ENCODE measurements around the gene ARPC5L.

Gene ARPC5L

GRCh38 chr9:124855944-124856765 lies 5.8 kb upstream of the ARPC5L start:
- Histone ChIP-seq H3K36me3 (ENCODE audit: control insufficient read depth in 4 of 4, insufficient read depth in 4 of 4, low read length in 3 of 4) (peaks cover 15 to 49% (median 40%) of the 10 kb centered on the region in 4 experiments), H3K4me1 (ENCODE audit: control extremely low read depth in 1 of 4, control insufficient read depth in 4 of 4, insufficient read depth in 4 of 4, low read length in 3 of 4) (peaks cover 11 to 38% (median 32%) of the 10 kb centered on the region in 4 experiments), H3K9me3 (ENCODE audit: control extremely low read depth in 1 of 5, control insufficient read depth in 4 of 5, insufficient read depth in 2 of 5, low read depth in 1 of 5, low read length in 4 of 5) (no peaks in the 10 kb centered on the region), H3K27ac (ENCODE audit: insufficient read depth in 1 of 2, low read depth in 1 of 2, low read length in 2 of 2, poor library complexity in 1 of 2, severe bottlenecking in 2 of 2) (peak overlapping the region in 1 of 2 experiments; percentile 14), H3K27me3 (replicated peaks in 2 of 5; ENCODE audit: control insufficient read depth in 4 of 5, insufficient read depth in 5 of 5, low read length in 4 of 5) (no peaks in the 10 kb centered on the region), H3K4me3 (ENCODE audit: control insufficient read depth in 1 of 7, extremely low read depth in 1 of 7, insufficient read depth in 4 of 7, low read depth in 2 of 7, low read length in 6 of 7) (no peak overlapping the region)
- POLR2A ChIA-PET, result no interaction called here
- CTCF ChIA-PET, result interaction anchor here (0.5 to 21.5 kb wide), 12 partner anchors 9 to 304 kb away, joined by 3 to 547 read pairs (median 4); partner anchors contain the start of genes NR6A1 and OLFML2A
- peak in 1 of 3 donors; percentile 36 for DNase-seq
- WGBS (ENCODE audit: insufficient coverage), result 83% methylated on average over 14 of the region's 16 CpGs

- 95% methylated on average over 18 of the region's 24 CpGs for WGBS (ENCODE audit: insufficient coverage)
- no peaks in the 10 kb centered on the region for H3K9me3 ChIP-seq (ENCODE audit: control extremely low read depth in 1 of 5, control insufficient read depth in 4 of 5, insufficient read depth in 2 of 5, low read depth in 1 of 5, low read length in 4 of 5)
- ChIA-PET CTCF (interaction anchor here (0.7 to 21.5 kb wide), 8 partner anchors 8 to 83 kb away, joined by 3 to 547 read pairs (median 10); partner anchors contain the start of genes NR6A1 and OLFML2A), POLR2A (no interaction called here)
- peak overlapping the region in 1 of 2 experiments; percentile 39 for H3K27ac ChIP-seq (ENCODE audit: insufficient read depth in 1 of 2, low read depth in 1 of 2, low read length in 2 of 2, poor library complexity in 1 of 2, severe bottlenecking in 2 of 2)
- no peak overlapping the region for H3K4me3 ChIP-seq (ENCODE audit: control insufficient read depth in 1 of 7, extremely low read depth in 1 of 7, insufficient read depth in 4 of 7, low read depth in 2 of 7, low read length in 6 of 7)
- peaks cover 15 to 49% (median 41%) of the 10 kb centered on the region in 4 experiments for H3K36me3 ChIP-seq (ENCODE audit: control insufficient read depth in 4 of 4, insufficient read depth in 4 of 4, low read length in 3 of 4)
- H3K27me3 ChIP-seq (replicated peaks in 2 of 5; ENCODE audit: control insufficient read depth in 4 of 5, insufficient read depth in 5 of 5, low read length in 4 of 5), result no peaks in the 10 kb centered on the region
- DNase-seq, result no peak
- peaks cover 11 to 36% (median 32%) of the 10 kb centered on the region in 4 experiments for H3K4me1 ChIP-seq (ENCODE audit: control extremely low read depth in 1 of 4, control insufficient read depth in 4 of 4, insufficient read depth in 4 of 4, low read length in 3 of 4)
These were observed 4.3 kb upstream of the ARPC5L start for GRCh38 chr9:124857533-124858162.

- Histone ChIP-seq H3K27ac (ENCODE audit: insufficient read depth in 1 of 2, low read depth in 1 of 2, low read length in 2 of 2, poor library complexity in 1 of 2, severe bottlenecking in 2 of 2) (peak overlapping the region; percentile 33 to 96), H3K27me3 (replicated peaks in 2 of 5; ENCODE audit: control insufficient read depth in 4 of 5, insufficient read depth in 5 of 5, low read length in 4 of 5) (no peaks in the 10 kb centered on the region), H3K4me3 (ENCODE audit: control insufficient read depth in 1 of 7, extremely low read depth in 1 of 7, insufficient read depth in 4 of 7, low read depth in 2 of 7, low read length in 6 of 7) (no peak overlapping the region), H3K9me3 (ENCODE audit: control extremely low read depth in 1 of 5, control insufficient read depth in 4 of 5, insufficient read depth in 2 of 5, low read depth in 1 of 5, low read length in 4 of 5) (no peaks in the 10 kb centered on the region), H3K4me1 (ENCODE audit: control extremely low read depth in 1 of 4, control insufficient read depth in 4 of 4, insufficient read depth in 4 of 4, low read length in 3 of 4) (peaks cover 11 to 35% (median 27%) of the 10 kb centered on the region in 4 experiments), H3K36me3 (ENCODE audit: control insufficient read depth in 4 of 4, insufficient read depth in 4 of 4, low read length in 3 of 4) (peaks cover 15 to 49% (median 41%) of the 10 kb centered on the region in 4 experiments)
- 96% methylated on average over 9 of the region's 9 CpGs for WGBS (ENCODE audit: insufficient coverage)
- DNase-seq, result no peak
- ChIA-PET CTCF (interaction anchor here (0.7 to 21.5 kb wide), 8 partner anchors 9 to 84 kb away, joined by 3 to 547 read pairs (median 10); partner anchors contain the start of genes NR6A1 and OLFML2A), POLR2A (no interaction called here)
These were observed 3.4 kb upstream of the ARPC5L start for GRCh38 chr9:124858330-124859046.

- Histone ChIP-seq H3K4me1 (ENCODE audit: control extremely low read depth in 1 of 4, control insufficient read depth in 4 of 4, insufficient read depth in 4 of 4, low read length in 3 of 4) (peaks cover 11 to 35% (median 26%) of the 10 kb centered on the region in 4 experiments), H3K4me3 (ENCODE audit: control insufficient read depth in 1 of 7, extremely low read depth in 1 of 7, insufficient read depth in 4 of 7, low read depth in 2 of 7, low read length in 6 of 7) (peak overlapping the region in 6 of 7 experiments; percentile 81 to 94 (median 87)), H3K36me3 (ENCODE audit: control insufficient read depth in 4 of 4, insufficient read depth in 4 of 4, low read length in 3 of 4) (peaks cover 15 to 49% (median 41%) of the 10 kb centered on the region in 4 experiments), H3K9me3 (ENCODE audit: control extremely low read depth in 1 of 5, control insufficient read depth in 4 of 5, insufficient read depth in 2 of 5, low read depth in 1 of 5, low read length in 4 of 5) (no peaks in the 10 kb centered on the region), H3K27me3 (replicated peaks in 2 of 5; ENCODE audit: control insufficient read depth in 4 of 5, insufficient read depth in 5 of 5, low read length in 4 of 5) (no peaks in the 10 kb centered on the region), H3K27ac (ENCODE audit: insufficient read depth in 1 of 2, low read depth in 1 of 2, low read length in 2 of 2, poor library complexity in 1 of 2, severe bottlenecking in 2 of 2) (peak overlapping the region; percentile 91 to 96)
- ChIA-PET POLR2A (interaction anchor here (0.6 kb wide), 1 partner anchor 89 kb away, joined by 4 read pairs; no protein-coding TSS in a partner anchor), CTCF (interaction anchor here (0.7 to 21.5 kb wide), 8 partner anchors 10 to 94 kb away, joined by 3 to 547 read pairs (median 4); partner anchors contain the start of genes NR6A1 and OLFML2A)
- WGBS (ENCODE audit: insufficient coverage), result 69% methylated on average over 5 of the region's 10 CpGs
- no peak for DNase-seq
These were observed 1.9 kb upstream of the ARPC5L start for GRCh38 chr9:124859803-124860581.

- DNase-seq, result no peak
- CTCF ChIA-PET, result interaction anchor here (0.7 to 21.5 kb wide), 8 partner anchors 8 to 95 kb away, joined by 3 to 547 read pairs (median 4); partner anchors contain the start of genes NR6A1, OLFML2A and WDR38
- 21% methylated on average over 10 of the region's 12 CpGs for WGBS (ENCODE audit: insufficient coverage)
- Histone ChIP-seq H3K9me3 (ENCODE audit: control extremely low read depth in 1 of 5, control insufficient read depth in 4 of 5, insufficient read depth in 2 of 5, low read depth in 1 of 5, low read length in 4 of 5) (no peaks in the 10 kb centered on the region), H3K4me1 (ENCODE audit: control extremely low read depth in 1 of 4, control insufficient read depth in 4 of 4, insufficient read depth in 4 of 4, low read length in 3 of 4) (peaks cover 11 to 35% (median 26%) of the 10 kb centered on the region in 4 experiments), H3K27ac (ENCODE audit: insufficient read depth in 1 of 2, low read depth in 1 of 2, low read length in 2 of 2, poor library complexity in 1 of 2, severe bottlenecking in 2 of 2) (peak overlapping the region; percentile 91 to 96), H3K36me3 (ENCODE audit: control insufficient read depth in 4 of 4, insufficient read depth in 4 of 4, low read length in 3 of 4) (peaks cover 15 to 49% (median 41%) of the 10 kb centered on the region in 4 experiments), H3K4me3 (ENCODE audit: control insufficient read depth in 1 of 7, extremely low read depth in 1 of 7, insufficient read depth in 4 of 7, low read depth in 2 of 7, low read length in 6 of 7) (peak overlapping the region; percentile 78 to 94 (median 84)), H3K27me3 (replicated peaks in 2 of 5; ENCODE audit: control insufficient read depth in 4 of 5, insufficient read depth in 5 of 5, low read length in 4 of 5) (no peaks in the 10 kb centered on the region)
- POLR2A ChIA-PET, result interaction anchor here (0.6 to 2.3 kb wide), 3 partner anchors 7 to 89 kb away, joined by 4 to 8 read pairs (median 7); partner anchors contain the start of gene WDR38
These were observed 1.2 kb upstream of the ARPC5L start for GRCh38 chr9:124860582-124861341.
